Measurements from ENCODE around the gene FAF1. TPM values are rescaled to one million over a fixed set of nuclear protein-coding genes. Genes with fewer than 3 reads are reported as not detected.
"Not testable (repeated sequence)": the region's sequence is repeated elsewhere in the genome, so short reads cannot be mapped to it uniquely, and the experiment has no call there.

FAF1 gene
- total RNA-seq, 1 donor from 2014 or later: 82.6 TPM

DNA sequence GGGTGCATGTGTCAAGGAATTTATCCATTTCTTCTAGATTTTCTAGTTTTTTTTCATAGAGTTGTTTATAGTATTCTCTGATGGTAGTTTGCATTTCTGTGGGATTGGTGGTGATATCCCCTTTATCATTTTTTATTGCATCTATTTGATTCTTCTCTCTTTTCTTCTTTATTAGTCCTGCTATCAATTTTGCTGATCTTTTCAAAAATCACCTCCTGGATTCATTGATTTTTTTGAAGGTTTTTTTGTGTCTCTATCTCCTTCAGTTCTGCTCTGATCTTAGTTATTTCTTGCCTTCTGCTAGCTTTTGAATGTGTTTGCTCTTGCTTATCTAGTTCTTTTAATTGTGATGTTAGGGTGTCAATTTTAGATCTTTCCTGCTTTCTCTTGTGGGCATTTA is 52.5 kb downstream of the FAF1 start:
- DNase-seq: not testable (repeated sequence)

DNA sequence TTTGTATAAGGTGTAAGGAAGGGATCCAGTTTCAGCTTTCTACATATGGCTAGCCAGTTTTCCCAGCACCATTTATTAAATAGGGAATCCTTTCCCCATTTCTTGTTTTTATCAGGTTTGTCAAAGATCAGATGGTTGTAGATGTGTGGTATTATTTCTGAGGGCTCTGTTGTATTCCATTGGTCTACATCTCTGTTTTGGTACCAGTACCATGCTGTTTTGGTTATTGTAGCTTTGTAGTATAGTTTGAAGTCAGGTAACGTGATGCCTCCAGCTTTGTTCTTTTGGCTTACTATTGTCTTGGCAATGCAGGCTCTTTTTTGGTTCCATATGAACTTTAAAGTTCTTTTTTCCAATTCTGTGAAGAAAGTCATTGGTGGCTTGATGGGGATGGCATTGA is 54.0 kb downstream of the FAF1 start:
- not testable (repeated sequence) for DNase-seq

DNA sequence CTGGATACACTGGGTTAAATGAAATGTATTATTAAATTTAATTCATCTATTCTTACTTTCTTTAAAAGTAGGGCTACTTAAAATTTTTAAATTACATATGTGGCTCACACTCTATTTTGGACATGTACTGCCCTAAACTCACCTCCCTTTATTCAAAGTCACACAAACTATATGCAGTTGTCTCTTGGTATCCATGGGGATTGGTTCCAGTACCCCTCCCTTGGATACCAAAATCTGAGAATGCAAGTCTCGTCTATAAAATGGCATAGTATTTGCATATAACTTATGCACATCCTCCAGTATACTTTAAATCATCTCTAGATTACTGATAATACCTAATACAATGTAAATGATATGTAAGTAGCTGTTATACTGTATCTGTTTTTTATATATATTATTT is 57.6 kb downstream of the FAF1 start:
- DNase-seq: no peak

- DNase-seq: no peak
Observed at GRCh38 chr1:50901872-50902271, 58.2 kb downstream of the FAF1 start.

GRCh38 chr1:50898773-50899172 is 61.3 kb downstream of the FAF1 start:
- DNase-seq: no peak

- no peak for DNase-seq
Observed at GRCh38 chr1:50894340-50894739, 65.7 kb downstream of the FAF1 start.

GRCh38 chr1:50893466-50893865 is 66.6 kb downstream of the FAF1 start:
- no peak for DNase-seq

GRCh38 chr1:50887555-50887954 is 72.5 kb downstream of the FAF1 start:
- DNase-seq: not testable (repeated sequence)

DNA sequence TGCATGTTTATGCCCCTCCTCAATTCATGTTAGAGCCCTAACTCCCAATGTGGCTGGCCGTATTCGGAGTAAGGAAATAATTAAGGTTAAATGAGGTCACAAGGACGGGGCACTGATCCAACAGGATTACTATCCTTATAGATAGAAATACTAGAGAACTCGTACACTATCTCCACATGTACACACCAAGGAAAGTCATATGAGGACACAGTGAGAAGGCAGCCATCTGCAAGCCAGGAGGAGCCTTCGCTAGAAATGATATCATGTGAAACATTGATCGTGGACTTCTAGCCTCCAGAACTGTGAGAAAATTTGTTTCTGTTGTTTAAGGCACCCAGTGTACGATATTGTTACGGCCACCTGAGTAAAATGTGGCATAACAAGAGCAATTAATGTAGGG is 79.7 kb downstream of the FAF1 start:
- no peak for DNase-seq

GRCh38 chr1:50879137-50879536 is 80.9 kb downstream of the FAF1 start:
- no peak for DNase-seq

DNA sequence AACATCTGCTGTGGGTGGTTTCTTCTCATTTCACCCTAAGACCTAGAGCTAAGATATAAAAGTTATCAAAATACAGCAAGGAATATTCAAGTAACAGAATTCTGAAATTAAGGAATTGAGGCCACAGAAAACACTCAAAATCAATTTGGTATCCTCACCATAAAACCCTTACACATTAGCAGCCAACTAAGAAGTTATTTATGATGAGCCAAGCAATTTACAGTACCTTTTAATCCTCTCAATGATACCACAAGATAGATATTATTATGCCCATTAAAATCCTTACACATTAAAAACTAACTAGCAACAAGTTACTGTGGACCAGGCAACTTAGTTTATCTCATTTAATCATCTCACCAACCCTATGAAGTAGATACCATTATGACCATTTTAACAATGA is 81.6 kb downstream of the FAF1 start:
- DNase-seq: no peak

- DNase-seq: no peak
Observed at GRCh38 chr1:50877641-50878040, 82.4 kb downstream of the FAF1 start.

GRCh38 chr1:50873458-50874187 is 86.4 kb downstream of the FAF1 start:
- peak; percentile 35 for DNase-seq

- DNase-seq: not testable (repeated sequence)
Observed at GRCh38 chr1:50864845-50865244, 95.2 kb downstream of the FAF1 start.

- no peak for DNase-seq
Observed at GRCh38 chr1:50861772-50862171, 98.3 kb downstream of the FAF1 start.

DNA sequence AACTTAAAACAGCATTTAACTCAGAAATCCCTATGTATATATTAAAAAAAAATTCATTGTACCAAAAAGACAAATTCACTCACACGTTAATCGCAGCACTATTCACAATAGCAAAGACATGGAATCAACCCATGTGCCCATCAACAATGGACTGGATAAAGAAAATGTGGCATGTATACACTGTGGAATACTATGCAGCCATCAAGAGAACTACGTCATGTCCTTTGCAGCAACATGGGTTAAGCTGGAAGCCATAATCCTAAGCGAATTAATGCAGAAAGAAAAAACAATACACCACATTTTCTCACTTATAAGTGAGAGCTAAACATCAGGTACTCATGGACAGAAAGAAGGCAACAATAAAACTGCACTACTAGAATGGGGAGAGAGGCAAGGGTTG is 99.4 kb downstream of the FAF1 start:
- no peak for DNase-seq

- no peak for DNase-seq
Observed at GRCh38 chr1:50860256-50860655, 99.8 kb downstream of the FAF1 start.

DNA sequence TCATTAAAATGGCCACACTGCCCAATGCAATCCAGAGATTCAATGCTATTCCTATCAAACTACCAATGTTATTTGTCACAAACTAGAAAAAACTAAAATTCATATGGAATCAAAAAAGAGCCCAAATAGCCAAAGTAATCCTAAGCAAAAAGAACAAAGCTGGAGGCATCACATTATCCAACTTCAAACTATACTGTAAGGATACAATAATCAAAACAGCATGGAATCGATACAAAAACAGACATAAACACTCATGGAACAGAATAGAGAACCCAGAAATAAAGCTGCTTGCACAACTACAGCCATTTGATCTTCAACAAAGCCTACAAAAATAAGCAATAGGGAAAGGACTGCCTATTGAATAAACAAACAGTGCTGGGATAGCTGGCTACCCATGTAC is 100.4 kb downstream of the FAF1 start:
- no peak for DNase-seq

DNA sequence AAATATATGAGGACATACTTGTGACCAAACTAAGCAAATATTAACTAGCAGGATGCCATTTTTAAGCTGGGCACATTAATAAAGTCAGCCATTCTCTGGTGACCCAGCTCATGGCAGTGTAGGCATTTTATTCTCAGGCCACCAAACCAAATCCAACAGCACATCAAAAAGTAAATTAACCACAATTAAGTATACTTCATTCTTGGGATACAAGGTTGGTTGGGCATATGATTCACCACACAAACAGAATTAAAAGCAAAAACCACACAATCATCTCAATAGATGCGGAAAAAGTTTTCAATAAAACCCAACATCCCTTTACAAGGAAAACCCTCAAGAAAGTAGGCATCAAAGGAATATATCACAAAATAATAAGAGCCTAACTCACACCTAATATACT is 101.3 kb downstream of the FAF1 start:
- no peak for DNase-seq

DNA sequence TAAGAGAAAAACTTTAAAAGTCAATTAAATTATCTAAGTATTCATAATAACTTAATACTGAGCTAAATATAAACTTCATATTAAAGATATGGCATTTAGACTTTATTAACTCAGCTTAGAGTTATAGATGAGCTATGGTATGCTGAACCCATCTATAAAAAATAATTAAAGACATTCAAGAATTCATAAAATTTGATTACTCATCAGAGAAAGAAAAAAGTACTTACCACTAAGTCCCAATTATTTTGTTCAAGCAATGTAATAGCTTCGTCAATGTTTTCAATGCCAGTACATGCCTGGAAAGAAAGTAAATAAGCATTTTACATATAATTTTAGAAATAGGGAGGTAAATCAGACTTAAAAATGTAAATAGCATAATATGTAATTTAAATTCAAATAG is 102.4 kb downstream of the FAF1 start:
- DNase-seq: no peak

GRCh38 chr1:50853325-50853724 is 106.7 kb downstream of the FAF1 start:
- DNase-seq: no peak

- DNase-seq: no peak
Observed at GRCh38 chr1:50852889-50853288, 107.2 kb downstream of the FAF1 start.

DNA sequence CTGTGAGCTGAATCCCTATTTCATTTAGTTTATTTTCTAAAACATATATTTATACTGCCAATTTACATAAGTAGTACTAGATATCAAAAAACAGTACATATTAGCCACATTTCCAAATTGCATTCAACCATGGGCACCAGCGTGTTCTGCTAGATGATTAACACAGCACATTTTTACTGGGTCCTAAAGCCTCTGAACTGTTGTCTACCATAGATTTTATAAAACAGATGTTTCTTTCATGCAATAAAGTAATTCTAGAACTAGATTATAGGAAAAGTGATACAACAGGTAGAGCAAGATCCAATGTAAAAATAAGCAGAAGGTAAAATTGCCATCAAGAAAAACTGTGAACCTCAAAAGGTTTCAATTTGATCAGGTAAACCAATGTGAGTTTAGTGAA is 108.6 kb downstream of the FAF1 start:
- DNase-seq: no peak

GRCh38 chr1:50851034-50851433 is 109.0 kb downstream of the FAF1 start:
- no peak for DNase-seq

DNA sequence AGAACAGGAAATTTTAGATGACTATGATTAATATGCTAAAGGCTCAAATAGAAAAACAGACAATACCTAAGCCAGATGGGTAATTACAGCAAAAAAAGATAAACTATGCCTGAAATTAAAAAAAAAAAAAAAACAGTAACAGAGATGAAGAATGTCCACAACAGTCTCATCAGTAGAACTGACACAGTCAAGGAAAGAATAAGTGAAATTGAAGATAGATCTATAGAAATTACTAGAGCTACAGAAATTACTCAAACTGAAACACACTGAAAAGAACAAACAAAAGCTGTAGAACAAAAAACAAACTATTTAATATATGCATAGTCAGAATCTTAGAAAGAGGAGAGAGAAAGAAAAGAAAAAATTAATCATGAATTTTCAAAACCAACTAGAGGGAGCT is 112.8 kb downstream of the FAF1 start:
- DNase-seq: no peak
